Epithelial cell of esophagus (primary cell): ENCODE results near the gene CFAP74.

Source experiments
- DNase-seq: peaks from one replicate; pipeline ENCODE4 v3.0.0; 2010; ENCODE audit warnings: low read depth
- H3K4me3 ChIP-seq: 2 replicates; pipeline ENCODE4 v1.5.1; 2011; ENCODE audit warnings: mild to moderate bottlenecking, low read length, control low read depth
- CTCF ChIP-seq: IDR thresholded peaks from 2 replicates; pipeline ENCODE4 v1.5.1; 2011; ENCODE audit warnings: low read depth, mild to moderate bottlenecking, low read length, control low read depth, inconsistent platforms; ENCODE audit not compliant: insufficient read depth; ENCODE audit errors: missing control alignments

The CFAP74 gene, protein sequence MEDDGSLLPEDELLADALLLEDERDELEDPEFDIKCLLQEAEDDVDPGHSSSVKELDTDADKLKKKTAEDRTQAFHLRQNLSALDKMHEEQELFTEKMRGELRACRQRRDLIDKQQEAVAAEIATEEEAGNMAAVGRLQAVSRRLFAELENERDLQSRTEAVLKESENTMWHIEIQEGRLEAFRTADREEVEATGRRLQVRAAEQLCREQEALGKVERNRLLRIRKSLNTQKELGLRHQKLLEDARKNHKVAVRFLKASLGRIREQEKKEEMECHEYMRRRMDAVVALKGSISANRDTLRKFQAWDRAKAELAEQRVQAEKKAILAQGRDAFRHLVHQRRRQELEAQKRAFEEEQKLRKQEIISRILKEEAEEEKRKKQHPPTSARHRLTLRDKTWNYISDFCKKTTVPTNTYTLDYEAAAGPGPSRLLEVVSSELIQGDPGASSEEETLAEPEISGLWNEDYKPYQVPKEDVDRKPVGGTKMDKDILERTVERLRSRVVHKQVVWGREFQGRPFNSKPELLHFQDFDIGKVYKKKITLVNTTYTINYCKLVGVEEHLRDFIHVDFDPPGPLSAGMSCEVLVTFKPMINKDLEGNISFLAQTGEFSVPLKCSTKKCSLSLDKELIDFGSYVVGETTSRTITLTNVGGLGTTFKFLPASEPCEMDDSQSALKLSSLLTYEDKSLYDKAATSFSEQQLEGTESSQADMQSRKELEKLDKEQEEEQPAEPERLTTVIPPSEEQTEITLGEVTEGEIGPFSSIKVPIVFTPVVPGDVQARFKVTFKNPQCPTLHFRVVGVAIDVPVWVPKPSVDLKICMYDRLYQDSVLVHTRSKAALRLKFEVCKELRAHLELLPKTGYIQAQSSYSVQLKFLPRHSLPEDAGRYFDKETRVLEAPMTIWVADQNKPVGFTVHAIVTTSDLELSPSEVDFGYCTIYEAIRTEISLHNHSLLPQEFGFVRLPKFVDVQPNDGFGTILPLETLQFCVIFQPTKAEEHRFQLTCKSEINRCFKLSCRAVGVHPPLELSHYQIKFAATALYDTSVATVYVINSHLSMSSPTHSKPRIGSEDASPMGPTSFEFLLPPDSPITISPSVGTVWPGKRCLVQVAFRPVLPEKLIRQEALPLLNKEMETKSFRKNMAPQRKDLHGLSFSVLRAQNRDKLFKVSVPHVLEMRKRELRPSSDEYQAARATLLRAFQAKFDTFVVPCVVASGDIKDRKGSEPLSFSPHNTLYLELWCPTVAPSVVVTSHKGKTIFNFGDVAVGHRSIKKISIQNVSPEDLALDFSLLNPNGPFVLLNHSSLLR (N-terminal part only)

DNA sequence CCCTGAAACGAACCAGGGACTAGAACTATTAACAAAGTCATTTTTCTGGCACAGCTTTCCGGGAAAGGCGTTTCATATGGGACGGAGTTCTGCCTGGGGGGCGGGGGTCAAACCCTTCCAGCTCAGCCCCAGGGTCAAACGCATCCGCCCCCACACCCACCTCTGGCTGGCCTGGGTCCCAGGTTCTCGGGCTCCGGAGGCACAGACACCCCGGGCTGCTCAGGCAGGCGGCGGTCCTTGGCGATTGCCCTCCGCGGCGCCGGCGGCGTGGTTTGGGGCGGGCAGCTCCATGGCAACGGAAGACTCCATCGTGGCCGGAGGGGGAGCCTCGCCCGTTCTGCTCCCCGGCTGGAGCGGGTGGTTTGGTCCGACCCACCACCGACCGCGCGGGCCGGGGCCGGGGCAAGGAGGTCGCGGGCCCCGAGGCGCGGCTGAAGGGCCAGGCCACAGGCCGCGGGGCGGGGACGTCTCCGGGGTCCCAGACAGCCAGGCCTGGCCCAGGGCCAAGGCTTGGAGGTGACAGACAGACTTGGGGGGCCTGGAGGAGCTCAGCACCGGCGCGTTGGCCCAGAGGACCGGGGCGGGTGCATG lies at the start of gene CFAP74:
TSS of gene CFAP74 (minus strand) at position 246 of the 591 bp plus-strand sequence. CDS start 12,830 bp downstream, outside the sequence.
- no peak for DNase-seq

DNA sequence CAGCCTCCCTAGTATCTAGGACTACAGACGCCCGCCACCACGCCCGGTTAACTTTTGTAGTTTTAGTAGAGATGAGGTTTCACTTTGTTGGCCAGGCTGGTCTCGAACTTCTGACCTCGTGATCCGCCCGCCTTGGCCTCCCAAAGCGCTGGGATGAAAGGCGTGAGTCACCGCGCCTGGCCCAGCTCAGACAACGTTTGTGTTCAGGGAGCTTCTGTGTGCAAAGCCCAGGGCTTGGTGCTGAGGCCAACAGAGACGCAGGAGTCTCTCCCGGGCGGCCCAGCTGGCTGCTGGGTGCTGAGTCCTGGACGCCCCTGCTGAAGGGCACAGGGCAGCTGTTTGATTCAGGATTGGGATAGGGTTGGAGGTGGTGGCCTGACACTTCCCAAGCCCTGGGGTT lies 49.6 kb upstream of the CFAP74 start:
- no peak for TF ChIP-seq CTCF
- no peak overlapping the region for H3K4me3 ChIP-seq
- no peak for DNase-seq

More for the DNA sequence above, at the start of gene CFAP74:
- TF ChIP-seq CTCF = no peak
- H3K4me3 ChIP-seq = no peak within 1 kb of the TSS

DNA sequence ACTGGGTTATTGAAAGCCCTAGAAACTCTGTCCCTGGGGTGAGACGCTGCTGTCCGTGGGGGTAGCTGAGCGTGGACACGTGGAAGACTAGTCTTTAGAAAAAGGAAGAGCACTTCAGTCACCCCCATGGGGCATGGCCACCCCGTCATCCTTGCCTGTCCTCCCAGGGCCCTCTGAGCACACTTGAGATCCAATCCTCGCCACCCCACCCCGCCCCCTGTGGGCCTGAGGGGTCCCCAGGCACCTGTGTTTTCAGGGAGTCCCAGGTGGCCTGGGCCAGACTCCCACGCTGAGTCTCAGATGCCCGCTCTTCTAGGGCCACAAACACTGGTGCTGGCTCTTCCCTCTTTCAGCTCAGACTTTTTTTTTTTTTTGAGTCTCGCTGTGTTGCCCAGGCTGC lies 49.2 kb upstream of the CFAP74 start:
- TF ChIP-seq CTCF = no peak
- H3K4me3 ChIP-seq = no peak overlapping the region
- no peak for DNase-seq

DNA sequence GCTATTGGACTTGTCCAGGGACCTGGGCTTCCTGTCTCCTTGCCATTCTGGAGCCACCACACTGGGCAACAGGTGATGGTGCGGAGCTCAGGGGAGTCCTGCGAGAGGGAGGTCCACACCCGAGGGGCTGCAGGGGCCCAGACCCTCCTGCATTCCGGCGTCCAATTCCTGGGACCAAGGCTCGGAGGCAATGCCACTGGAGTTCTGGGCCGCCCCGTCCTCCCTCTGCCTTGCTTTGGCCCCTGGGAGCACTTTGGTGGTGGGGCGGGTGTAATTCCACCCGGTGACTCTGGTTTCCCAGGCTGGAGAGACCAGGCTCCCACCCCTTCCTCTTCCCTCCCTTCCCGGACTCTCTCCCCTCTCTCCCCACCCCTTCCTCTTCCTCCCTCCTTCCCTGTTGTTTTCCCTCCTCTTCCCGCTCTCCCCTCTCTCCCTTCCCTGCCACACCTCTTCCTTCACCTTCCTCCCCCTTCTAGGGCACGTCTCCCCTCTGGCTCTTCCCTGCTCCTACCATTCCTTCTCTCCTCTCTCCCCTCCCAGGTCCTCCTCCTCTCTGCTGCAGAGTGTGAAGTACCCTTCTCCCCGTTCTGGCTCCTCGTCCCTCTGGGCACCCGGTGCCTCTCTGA lies 48.6 kb upstream of the CFAP74 start:
- no peak for TF ChIP-seq CTCF
- no peak for DNase-seq
- no peak overlapping the region for H3K4me3 ChIP-seq

DNA sequence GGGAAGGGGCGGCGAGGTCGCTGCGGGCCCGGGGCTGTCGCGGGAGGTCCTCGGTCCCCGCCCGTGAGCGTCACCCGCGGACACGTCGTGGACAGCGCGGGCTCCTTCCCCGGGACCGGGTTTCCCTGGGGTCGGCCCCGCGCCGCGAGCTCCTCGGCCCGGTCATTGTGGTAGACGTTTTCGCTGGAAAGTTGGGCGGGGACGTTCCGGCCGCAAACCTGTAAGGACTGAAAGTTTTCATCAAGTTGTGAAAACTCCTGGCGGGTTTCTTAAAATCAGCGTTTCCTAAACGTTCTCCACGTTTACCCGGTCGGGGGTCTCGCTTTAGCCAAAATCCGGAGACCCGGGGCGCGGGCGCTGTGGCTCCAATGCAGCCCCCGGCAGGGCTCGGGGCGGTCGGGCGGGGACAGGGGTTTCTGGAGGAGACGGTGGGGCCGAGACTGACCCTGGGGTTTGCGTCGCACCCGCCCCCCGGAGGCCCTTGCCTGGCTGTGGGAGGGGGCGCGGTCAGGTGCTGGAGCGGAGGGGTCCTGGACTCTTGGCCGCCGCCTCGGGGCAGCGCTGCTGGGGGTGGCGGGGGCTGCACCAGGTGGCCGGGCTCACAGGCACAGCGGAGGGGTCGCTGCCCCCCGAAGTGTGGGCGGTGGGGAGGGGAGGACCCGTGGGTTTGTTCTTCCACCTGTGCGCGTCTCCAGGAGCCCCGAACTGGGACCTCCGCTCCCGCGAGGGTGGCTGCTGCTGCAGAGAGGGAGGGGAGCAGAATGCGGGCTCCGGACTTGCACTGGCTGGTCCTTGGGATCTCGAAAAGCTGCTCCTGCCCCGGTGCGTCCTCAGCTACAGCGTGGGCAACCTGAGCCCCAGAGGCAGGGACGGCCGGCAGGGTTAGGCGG lies 47.5 kb upstream of the CFAP74 start:
- peak overlapping the region; percentile 72 for H3K4me3 ChIP-seq
- TF ChIP-seq CTCF = no peak
- peak; percentile 21 for DNase-seq

- no peak for TF ChIP-seq CTCF
- H3K4me3 ChIP-seq = peak overlapping the region; percentile 72
- DNase-seq = peak; percentile 66
Measured at GRCh38 chr1:2050461-2050792, 46.8 kb upstream of the CFAP74 start.
